Upper lobe of left lung (tissue), 4 donors: ENCODE measurements around the gene UBAC2.

Experiments used
- CTCF ChIP-seq, 6 experiments: fragments of 450-650 bp in 4 of 6; fragments of 200-600 bp in 2 of 6; sonication (generic) in 2 of 6; IDR thresholded peaks; one replicate each; pipeline ENCODE4 v1.5.1; 2016 to 2019; ENCODE audit warnings: antibody characterized with exemption in 6 of 6
- EP300 ChIP-seq, 4 donors: sonication (generic); formaldehyde crosslinking; IDR thresholded peaks; one replicate each; pipeline ENCODE4 v1.5.1; 2017; ENCODE audit warnings: antibody characterized with exemption in 4 of 4, control low read depth in 2 of 4
- POLR2A ChIP-seq, 4 donors: fragments of 450-650 bp; IDR thresholded peaks; one replicate each; pipeline ENCODE4 v1.5.1; 2016 to 2017; ENCODE audit warnings: antibody characterized with exemption in 4 of 4, mild to moderate bottlenecking in 2 of 4
- POLR2AphosphoS5 ChIP-seq, 2 donors: sonication (generic); formaldehyde crosslinking; IDR thresholded peaks; one replicate each; pipeline ENCODE4 v1.5.1; 2017; ENCODE audit warnings: antibody characterized with exemption in 2 of 2

GRCh38 chr13:99218969-99219368 lies 18.3 kb downstream of the UBAC2 start:
- no peak for TF ChIP-seq CTCF (IDR thresholded peaks at IDR 0.05)
- TF ChIP-seq POLR2AphosphoS5 (IDR thresholded peaks at IDR 0.05), result no peak
- no peak for TF ChIP-seq POLR2A (IDR thresholded peaks at IDR 0.05)
- TF ChIP-seq EP300 (IDR thresholded peaks at IDR 0.05), result no peak
